CD4-positive, alpha-beta T cell treated with Interleukin-15 for 1 hour (primary cell): Measurements from ENCODE around the gene COPS7B.
"Not testable (repeated sequence)": the region's sequence is repeated elsewhere in the genome, so short reads cannot be mapped to it uniquely, and the experiment has no call there.

Experiments
- DNase-seq: peaks from one replicate; pipeline ENCODE4 v3.0.0-alpha.2; 2020

The COPS7B gene

DNA sequence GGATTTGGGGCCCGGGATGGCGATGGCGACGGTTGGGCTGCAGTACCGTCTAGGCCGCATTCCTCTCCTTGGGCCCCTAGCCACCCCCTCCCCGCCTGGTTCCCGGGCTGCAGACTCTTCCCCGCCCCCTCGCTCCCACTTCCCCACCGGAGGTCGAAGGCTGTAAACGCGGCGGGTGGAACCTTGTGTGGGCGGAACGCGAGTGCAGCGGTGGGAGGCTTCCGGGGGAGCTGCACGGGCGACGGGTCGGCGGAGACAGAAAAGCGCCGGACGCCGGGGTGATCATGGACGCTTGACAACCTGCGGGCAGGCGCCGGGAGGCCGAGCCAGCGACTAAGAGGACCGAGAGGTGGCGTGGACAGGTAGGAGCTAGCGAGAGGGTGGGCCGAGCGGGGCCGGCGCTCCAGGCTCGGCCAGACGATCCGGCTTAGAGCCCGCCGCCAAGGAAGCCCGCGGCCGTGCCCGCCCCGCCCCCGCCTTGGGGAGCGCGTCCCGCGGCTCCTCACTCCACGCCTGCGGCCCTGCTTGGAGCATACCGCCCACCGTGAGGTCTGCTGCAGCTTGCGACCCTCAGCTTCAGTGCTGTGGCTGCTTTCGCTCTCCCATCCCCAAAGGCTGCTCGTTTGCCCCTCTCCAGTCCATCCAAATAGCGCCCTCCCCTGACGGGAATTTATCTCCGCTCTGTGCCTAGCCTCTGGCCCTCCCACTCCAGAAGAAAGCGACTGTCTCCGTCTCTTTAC, at the start of gene COPS7B:
Gene COPS7B, plus strand, starts transcription at position 269 of the 740 bp plus-strand sequence. CDS start 2,126 bp downstream, outside the sequence.
- peak; percentile 72 for DNase-seq

DNA sequence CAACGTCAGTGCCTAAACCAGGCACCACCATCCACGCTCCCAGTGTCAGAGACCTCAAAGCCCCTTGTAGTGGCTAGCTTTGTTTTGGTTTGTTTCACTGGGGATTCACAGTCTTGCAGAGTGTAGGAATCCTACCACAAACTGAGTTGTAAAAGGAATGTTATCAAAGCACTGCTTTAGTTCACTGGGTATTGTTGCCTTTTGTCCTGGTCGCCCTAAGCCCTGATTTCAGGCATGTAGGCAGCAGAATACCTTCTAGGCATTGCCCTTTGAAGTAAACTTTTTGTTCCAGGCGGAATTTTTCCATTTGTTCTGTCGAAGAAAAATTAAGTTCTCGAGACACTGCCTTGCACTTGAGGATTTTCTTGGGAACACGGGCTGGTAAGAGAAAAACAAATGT, 48.5 kb upstream of the COPS7B start:
- no peak for DNase-seq

DNA sequence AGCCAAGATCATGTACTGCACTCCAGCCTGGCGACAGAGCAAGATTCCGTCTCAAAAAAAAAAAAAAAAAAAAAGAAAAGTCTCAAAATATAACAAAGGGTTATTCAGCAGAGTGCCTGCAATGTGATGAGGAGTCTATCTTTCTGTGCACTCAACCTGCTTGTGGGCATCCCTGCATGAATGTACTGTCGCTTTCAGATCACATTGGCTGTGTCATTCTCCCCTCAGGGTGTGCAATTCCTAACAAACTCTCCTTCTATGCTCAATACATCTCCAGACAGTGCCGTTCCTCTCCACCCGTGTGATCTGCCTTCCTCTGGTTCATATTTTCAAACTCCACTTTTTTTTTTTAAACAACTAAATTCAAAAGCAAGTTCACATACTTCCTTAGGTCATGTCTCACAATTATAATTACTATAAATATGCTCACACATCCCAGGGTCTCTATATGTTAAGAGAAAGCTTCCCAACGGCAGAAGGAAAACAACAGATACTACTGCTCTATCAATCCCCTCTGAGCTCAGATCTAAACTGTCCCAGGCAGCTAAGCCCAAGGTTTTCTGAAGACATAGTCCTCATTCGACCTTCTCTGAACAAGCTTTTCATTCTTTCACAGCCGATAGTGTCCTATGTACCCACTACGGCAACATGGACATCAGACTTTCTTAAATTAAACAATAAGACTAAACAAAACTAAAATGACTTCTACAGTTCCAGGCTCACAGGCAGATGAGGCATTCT, 42.7 kb upstream of the COPS7B start:
- no peak for DNase-seq

DNA sequence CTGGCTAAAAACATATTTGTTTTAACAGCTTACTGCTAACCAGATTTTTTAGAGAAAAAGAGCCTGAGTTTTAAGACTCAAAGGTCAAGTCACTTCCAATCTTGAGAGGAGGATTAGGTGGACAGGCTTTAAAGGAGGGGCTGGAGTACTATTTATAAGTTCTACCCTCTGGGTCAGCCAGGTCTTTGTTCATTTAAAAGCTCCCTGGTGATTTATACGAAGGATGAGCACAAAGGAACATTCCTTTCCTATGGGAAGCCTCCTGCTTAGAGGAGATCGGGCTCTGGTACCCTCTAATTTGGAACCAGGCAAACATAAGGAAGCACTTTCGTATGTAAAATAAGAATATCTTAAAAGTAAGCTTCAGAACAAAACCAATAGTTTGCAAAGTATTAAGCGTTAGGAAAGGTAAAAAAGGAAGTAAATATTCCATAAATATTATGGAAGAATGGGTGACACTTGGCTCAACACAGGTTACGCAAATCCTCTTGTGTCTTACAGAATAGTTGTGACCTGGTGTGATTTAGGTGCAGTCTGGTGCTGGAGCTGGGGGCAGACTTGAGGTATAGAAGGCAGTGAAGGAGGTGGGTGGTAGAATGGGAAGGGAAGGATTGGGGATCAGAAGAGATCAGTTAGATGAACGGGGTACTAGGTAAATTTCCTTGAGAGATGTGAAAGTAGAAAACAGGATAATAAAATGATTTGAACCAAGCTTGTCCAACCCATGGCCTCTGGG, 40.8 kb upstream of the COPS7B start:
- DNase-seq: no peak

DNA sequence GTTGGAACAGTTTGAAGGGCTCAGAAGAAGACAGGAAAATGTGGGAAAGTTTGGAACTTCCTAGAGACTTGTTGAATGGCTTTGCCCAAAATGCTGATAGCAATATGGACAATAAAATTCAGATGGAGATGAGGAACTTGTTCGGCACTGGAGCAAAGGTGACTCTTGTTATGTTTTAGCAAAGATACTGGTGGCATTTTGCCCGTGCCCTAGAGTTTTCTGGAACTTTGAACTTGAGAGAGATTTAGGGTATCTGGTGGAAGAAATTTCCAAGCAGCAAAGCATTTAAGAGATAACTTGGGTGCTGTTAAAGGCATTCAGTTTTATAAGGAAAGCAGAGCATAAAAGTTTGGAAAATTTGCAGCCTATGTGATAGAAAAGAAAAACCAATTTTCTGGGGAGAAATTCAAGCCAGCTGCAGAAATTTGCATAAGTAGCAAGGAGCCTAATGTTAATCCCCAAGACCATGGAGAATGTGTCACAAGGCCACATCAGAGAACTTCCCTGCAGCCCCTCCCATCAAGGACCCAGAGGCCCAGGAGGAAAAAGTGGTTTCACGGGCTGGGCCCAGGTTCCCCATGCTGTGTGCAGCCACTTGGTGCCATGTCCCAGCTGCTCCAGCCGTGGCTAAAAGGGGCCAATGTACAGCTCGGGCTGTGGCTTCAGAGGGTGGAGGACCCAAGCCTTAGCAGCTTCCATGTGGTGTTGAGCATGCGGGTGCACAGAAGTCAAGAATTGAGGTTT, 37.9 kb upstream of the COPS7B start:
- not testable (repeated sequence) for DNase-seq

DNA sequence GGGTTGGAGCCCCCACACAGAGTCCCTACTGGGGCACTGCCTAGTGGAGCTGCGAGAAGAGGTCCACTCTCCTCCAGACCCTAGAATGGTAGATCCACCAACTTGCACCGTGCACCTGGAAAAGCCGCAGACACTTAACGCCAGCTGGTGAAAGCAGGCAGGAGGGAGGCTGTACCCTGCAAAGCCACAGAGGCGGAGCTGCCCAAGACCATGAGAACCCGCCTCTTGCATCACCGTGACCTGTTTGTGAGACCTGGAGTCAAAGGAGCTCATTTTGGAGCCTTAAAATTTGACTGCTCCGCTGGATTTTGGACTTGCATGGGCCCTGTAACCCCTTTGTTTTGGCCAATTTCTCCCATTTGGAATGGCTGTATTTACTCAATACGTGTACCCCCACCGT, 37.2 kb upstream of the COPS7B start:
- not testable (repeated sequence) for DNase-seq

DNA sequence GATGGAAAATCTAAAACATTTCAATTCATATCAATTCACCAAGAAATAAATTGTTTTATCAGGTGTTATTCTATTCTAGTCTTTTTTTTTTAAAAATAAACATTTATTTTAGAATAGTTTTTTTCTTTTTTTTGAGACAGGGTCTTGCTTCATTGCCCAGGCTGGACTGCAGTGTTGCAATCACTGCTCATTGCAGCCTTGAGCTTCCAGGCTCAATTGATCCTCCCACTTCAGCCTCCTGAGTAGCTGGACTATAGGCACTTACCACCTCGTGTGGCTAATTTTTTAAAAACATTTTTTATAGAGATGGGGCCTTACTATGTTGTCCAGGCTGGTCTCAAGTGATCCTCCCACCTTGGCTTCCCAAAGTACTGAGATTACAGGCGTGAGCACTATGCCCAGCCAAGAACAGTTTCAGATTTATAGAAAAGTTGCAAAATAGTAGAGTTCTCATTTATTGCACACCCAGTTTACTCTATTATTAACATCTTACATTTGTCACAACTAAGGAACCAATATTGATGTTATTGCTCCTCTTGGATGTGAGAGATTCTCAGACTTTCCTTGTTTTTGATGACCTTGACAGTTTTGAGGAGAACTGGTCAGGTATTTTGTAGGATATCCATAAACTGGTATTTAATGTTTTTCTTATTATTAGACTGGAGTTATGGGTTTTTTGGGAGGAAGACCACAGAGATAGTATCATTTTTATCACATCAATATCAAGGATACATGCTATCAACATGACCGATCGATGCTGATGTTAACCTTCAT, 35.0 kb upstream of the COPS7B start:
- DNase-seq: no peak

DNA sequence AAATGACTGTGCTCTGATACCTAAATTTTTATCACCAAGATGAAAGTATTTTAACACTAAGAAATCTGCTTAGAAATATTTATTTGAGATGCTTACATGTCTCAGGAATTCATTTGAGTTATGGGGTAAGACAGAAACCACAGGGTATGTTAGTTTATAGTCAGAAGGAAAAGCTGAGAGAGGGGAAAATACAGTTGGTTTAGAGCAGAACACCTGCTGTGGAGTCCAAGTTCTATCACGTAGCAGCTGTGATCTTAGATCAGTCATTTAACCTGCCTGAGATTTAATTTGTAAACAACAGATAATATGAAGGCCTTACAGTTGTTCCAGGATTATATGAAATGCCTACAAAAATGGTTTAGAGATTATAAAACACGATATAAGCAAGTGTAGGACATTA, 34.2 kb upstream of the COPS7B start:
- DNase-seq: no peak

DNA sequence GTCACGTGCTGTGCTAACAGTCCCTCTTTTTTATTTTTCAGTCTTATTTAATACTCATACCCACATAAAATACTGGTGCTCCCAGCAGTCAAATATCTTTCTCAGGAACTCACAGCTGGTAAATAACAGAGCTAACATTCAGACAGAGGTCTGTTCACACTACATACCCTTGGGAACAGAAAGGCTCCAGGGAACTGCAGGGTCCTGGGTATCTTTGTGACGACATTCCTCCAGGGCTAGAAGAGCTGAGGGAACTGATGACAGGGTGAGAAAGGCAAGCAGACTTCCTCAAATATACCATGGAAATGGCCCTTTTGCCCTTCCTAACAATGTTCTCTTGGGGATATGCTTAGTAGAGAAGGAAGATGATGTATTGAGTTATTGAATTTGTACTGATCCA, 24.5 kb upstream of the COPS7B start:
- no peak for DNase-seq

DNA sequence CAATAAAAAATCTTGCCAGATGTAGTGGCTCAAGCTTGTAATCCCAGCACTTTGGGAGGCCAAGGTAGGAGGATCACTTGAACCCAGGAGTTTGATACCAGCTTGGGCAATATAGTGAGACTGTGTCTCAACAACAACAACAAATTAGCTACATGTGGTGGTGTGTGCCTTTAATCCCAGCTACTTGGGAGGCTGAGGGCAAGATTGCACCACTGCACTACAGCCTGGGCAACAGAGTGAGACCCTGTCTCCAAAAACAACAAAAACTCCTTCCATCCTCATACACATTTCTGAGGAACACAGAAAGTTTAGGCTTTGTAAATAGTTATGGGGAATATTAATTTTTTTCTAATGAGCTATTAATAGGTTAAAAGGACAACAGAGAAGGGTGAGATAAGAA, 22.1 kb upstream of the COPS7B start:
- DNase-seq: no peak

DNA sequence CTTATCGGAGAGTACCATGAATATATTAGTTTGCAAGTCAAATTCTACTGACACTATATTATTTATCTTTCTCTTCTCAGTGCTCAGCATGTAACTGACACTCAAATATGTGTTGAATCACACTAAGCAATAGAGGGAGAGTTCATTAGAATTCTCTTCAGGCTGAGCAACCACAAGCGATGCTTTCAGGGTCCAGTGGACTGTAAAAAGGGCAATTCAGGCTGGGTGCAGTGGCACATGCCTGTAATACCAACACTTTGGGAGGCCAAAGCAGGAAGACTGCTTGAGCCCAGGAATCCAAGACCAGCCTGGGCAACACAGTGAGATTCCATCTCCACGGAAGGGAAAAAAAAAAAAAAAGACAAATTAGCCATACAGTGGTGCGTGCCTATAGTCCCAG, 21.5 kb upstream of the COPS7B start:
- no peak for DNase-seq

DNA sequence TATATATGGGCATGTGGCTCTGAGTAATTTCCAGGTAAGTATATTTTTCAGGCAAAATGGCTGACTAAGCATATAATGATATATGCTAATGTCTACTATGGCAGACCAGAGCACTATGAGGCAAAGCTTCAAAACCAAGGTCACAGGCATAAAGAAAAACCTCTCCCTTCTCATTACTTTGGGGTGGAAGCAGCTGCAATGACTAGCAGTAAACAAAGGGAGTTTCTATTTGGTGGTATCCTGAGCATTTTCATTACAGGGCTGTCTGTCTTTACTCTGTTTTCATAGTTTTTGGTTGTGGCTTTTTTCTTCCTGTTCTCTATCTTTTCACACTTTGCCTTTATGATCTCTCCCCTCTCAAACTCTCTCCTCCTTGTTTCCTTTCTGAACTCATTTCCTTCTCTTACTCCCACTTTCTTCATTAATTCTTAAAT, 20.7 kb upstream of the COPS7B start:
- DNase-seq: no peak

DNA sequence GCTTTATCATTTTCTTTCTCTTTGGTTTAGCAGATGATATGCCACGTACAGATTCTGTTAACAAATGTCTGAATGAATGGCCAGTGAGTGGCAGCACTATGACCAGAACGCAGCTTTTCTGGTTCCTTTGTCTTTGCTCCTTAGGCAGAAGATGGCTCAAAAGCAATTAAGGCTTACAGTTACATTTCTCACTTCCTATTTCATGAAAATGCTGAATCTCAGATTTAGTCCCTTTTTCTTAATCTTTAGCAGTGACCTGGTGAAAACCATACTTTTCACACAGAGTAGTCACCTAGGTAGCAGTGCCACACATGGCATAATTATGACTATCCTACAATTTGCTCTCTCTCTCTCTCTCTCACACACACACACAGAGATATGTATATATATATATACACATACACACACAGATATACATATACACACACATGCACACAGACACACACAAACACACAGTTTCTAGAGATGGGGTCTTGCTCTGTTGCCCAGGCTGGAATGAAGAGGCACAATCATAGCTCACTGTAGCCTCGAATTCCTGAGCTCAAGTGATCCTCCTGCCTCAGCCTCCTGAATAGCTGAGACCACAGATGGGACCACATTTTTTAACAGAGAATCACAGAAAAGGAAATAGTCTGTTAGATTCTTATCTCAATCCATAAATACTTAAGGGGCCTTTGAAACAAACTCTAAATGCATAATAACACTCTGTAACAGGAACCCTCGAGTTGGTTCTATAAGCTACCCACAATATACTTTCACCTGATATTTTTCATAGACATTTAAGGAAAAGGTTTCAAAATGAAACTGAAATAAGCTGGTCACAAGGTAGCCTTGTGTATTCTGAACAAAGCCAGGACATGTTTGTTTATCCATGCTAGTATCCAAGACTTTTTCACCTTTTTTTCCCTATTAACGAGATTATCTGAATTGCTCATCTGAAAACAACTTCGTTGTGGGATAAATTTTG, 16.8 kb upstream of the COPS7B start:
- DNase-seq: no peak

DNA sequence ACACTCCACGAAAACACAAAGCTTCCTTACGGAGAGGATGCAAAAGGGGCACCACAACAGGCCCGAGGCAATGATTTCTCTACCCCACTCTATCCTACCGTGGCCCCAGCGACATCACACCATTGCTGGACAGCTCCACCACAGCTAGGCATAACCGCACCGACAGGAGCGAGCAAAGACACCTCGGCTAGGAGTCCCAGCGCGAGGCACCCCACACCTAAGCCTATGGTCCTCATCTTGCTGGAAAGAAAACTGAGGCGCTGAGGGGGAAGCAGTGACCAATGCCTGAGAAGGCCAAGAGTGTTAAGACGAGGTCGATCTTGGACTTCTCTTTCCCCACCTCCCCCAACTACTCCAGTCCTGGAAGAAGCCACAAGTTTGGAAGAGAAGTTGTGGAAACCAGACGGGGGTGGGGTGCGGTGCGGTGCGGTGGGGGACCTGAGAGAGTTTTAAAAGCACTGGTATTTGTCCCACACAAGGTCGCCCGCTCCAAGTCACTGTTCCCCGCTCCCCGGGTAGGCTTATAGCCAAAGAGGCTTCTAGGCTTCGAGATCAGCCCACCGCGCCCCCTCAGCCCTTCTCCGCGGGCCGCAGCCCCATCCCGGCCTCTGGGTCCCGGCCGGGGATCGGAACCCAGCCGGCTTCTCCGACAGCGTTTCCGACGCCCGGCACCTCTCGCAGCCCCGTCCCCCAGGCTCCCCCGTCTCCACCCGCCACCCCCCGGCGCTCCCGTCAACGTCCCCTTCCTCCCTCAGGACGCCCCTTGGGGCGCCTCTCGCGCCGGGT, 5.9 kb upstream of the COPS7B start:
- DNase-seq: no peak

DNA sequence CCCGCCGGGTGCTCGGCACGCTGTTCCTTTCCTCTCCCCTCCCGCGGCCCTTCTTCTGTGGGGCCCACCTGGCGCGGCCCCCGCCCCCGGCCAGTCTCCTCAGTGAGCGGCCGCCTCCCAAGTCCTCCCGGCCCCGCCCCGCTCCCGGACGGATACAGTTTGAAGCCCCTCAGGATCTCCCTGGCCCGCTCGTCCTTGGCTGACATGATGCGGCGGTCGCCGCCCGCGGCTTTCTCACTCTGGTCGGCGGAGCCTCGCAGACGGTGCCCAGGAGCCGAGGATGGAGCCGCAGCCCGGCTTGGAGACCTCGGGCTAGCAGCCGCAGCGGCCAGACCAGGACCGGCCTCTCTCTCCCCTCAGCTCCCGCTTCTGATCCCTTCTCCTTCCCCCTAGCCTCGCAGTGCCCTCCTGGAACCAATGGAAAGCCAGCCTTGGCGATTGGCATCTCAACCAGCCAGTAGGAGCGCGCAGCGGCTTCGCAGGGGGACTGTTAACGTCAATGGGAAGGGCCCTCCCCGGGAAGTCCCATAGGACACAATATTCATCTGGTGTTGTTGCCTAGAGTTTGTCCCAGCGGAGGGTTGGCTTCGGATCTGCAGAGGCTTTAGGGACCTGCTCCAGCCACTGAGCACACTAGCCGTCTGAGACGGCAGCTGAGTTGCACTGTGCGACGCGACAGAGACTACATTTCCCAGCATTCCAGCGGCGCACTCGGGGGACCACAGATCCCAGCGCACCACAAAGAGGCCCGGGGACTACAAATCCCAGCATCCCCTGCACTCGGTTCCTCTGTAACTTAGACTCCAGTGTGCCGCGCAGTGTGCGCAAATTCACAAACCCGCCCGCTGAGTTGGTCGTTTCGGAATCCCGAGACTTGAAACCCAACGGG, 5.1 kb upstream of the COPS7B start, which contains the start of gene PDE6D:
Gene PDE6D, minus strand, starts transcription at position 374 of the 889 bp plus-strand sequence. Its CDS starts 168 bp downstream, at position 206.
- peak; percentile 93 for DNase-seq

DNA sequence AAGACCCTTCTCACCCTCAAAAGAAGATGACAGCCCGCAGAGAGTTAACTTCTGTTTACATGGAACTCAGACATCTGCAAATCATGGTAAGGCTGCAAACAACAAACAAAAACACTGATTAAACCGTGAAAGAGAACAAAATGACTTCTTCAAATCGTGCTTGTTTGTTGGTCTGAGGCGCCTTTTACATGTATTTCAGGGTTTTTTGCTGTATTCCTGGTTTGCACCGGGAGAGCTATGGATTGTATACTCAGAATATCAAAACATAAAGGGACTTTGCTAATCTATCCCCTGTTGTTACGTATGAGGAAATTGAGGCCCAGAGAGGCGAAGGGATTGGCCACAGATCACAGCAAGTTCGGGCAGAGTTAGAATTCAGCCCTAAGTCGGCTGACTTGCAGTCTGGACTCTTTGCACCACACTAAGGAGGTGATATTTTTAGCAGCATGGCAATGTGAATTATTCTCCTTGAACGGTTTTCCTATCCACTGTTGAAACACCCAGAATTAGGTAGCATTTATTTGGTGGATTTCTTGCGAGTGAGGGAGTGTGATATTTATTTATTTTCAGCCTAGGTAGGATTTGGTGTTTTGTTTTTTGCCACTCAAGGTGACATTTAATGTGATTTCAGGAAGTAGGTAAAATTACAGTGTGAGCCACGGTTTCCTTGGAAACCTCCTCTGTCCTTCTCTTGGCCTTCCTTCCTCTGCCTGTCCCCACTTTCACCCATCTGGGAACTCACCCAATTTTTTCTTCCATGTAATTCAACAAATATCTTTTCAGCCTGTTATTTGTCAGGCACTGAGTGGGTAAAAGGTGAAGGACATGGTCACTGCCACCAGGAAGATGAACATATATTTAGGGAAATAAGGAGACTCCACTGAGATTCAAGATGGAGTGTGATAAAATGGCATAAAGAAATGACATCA, 4.2 kb upstream of the COPS7B start:
- no peak for DNase-seq

DNA sequence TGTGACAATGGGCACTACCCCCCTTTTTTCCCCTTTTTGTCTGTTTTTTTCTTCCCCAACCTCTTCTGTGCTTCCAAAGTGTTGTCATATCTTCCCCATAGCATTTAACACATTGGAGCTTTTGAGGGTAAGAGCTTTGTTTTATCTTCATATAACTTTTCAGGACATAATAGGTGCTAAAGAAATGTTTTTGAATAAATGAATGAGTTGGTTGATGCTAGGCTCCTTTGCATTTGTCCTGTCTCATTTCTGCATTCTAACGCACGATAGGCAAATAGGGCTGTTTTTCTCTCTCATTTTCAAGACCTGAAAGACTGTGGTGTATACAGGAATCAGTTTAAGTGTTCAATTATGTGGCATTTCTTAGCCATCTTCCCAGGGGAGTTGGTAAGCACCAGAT, 832 bp upstream of the COPS7B start:
- no peak for DNase-seq

DNA sequence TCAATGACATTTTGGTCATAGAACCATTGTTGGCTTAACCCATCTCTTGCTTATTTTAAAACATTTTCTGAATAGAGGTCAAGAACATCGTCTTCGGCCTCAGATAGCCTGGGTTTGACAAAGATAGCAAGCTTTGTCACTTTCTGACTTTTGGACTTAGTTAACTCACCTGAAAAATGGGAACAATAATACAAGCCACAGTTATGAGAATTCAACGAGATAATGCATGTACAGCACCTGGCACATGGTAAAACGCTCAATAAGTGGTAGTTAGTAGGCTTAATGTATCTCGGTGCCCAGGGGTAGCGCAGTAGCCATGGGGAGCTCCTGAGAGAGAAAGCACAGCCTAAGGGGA, 446 bp upstream of the COPS7B start:
- no peak for DNase-seq
